Osteoblast (primary cell): ENCODE results near the gene SOCS2. TPM values are rescaled to one million over a fixed set of nuclear protein-coding genes. Genes with fewer than 3 reads are reported as not detected.

ENCODE experiments used
- DNase-seq: peaks from one replicate; pipeline ENCODE4 v3.0.0; 2011; ENCODE audit warnings: low spot score, mixed read lengths; ENCODE audit not compliant: insufficient read length; ENCODE audit errors: missing footprints
- H2AFZ ChIP-seq: 2 replicates; pipeline ENCODE4 v1.6.0; 2011; ENCODE audit warnings: mild to moderate bottlenecking, low read length
- H3K27ac ChIP-seq: 2 replicates; pipeline ENCODE4 v1.5.1; 2011; ENCODE audit warnings: mild to moderate bottlenecking, low read depth, low read length, moderate library complexity
- H3K27me3 ChIP-seq: 2 replicates; pipeline ENCODE4 v1.6.0; 2012; ENCODE audit warnings: mild to moderate bottlenecking, control low read depth, inconsistent platforms, low read length, moderate library complexity; ENCODE audit not compliant: insufficient read depth
- H3K36me3 ChIP-seq: 2 replicates; pipeline ENCODE4 v1.5.1; 2011; ENCODE audit warnings: mild to moderate bottlenecking, low read length, control low read depth, moderate library complexity; ENCODE audit not compliant: insufficient read depth
- H3K4me1 ChIP-seq: 2 replicates; pipeline ENCODE4 v1.5.1; 2011; ENCODE audit warnings: mild to moderate bottlenecking, low read length, control low read depth, moderate library complexity; ENCODE audit not compliant: insufficient read depth
- H3K4me2 ChIP-seq: 2 replicates; pipeline ENCODE4 v1.6.0; 2011; ENCODE audit warnings: mild to moderate bottlenecking, low read length; ENCODE audit not compliant: insufficient read depth
- H3K4me3 ChIP-seq: fragments of 200-600 bp; sonication (generic); 3 replicates; pipeline ENCODE4 v1.5.1; 2012; ENCODE audit warnings: mild to moderate bottlenecking, low read length, inconsistent platforms; ENCODE audit not compliant: insufficient read depth
- H3K79me2 ChIP-seq: 2 replicates; pipeline ENCODE4 v1.6.0; 2012; ENCODE audit warnings: mild to moderate bottlenecking, low read length, control low read depth, inconsistent platforms; ENCODE audit not compliant: insufficient read depth
- H3K9me3 ChIP-seq: 2 replicates; pipeline ENCODE4 v1.5.1; 2011; ENCODE audit warnings: low read depth, low read length, control low read depth
- H4K20me1 ChIP-seq: 2 replicates; pipeline ENCODE4 v1.6.0; 2012; ENCODE audit warnings: mild to moderate bottlenecking, low read length, control low read depth; ENCODE audit not compliant: insufficient read depth
- total RNA-seq: library from RNA; depleted of rRNA; stranded (reverse); fragments of >200 nt; gene quantifications from 2 replicates; pipeline ENCODE4 v1.2.3, GENCODE V29; 2012
- TF ChIP-seq, protein P1 (sequence below): IDR thresholded peaks from 2 replicates; pipeline ENCODE4 v1.5.1; 2011; ENCODE audit warnings: mild to moderate bottlenecking, low read depth, low read length, moderate library complexity; ENCODE audit errors: extremely low read depth

Gene SOCS2
- total RNA-seq, 1 donor, result 32.6 TPM

- Histone ChIP-seq H3K9me3 (no peaks in the 10 kb centered on the region), H3K27ac (no peak overlapping the region), H2AFZ (no peak overlapping the region), H3K36me3 (peaks cover 4% of the 10 kb centered on the region), H4K20me1 (no peaks in the 10 kb centered on the region), H3K4me2 (no peak overlapping the region), H3K27me3 (no peaks in the 10 kb centered on the region), H3K4me1 (no peaks in the 10 kb centered on the region), H3K4me3 (no peak overlapping the region), H3K79me2 (peaks cover 11% of the 10 kb centered on the region)
- no peak for DNase-seq
- TF ChIP-seq, protein P1, sequence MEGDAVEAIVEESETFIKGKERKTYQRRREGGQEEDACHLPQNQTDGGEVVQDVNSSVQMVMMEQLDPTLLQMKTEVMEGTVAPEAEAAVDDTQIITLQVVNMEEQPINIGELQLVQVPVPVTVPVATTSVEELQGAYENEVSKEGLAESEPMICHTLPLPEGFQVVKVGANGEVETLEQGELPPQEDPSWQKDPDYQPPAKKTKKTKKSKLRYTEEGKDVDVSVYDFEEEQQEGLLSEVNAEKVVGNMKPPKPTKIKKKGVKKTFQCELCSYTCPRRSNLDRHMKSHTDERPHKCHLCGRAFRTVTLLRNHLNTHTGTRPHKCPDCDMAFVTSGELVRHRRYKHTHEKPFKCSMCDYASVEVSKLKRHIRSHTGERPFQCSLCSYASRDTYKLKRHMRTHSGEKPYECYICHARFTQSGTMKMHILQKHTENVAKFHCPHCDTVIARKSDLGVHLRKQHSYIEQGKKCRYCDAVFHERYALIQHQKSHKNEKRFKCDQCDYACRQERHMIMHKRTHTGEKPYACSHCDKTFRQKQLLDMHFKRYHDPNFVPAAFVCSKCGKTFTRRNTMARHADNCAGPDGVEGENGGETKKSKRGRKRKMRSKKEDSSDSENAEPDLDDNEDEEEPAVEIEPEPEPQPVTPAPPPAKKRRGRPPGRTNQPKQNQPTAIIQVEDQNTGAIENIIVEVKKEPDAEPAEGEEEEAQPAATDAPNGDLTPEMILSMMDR, result no peak
Measured at GRCh38 chr12:93578221-93578620, 5.7 kb downstream of the SOCS2 start.

DNA sequence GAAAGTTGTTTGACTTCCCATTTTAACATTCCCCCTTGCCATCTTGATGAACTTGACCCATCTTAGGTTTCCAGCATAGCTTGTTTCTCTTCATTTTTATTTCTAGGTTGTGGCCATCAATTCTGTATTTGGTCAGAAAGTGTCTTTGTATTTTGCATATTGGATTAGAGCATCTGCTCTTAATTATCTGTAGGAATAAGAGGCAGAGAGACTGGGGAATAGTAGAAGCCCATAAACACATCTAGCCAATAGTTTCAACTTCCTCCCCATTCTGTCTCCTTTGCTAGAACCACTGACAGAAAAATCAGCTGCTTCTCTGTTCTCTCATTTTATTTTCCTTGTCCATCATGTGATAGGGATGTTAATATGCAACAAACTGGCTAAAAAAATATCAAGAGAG, 8.2 kb downstream of the SOCS2 start:
- H3K4me1 ChIP-seq, result no peaks in the 10 kb centered on the region
- H3K36me3 ChIP-seq, result no peaks in the 10 kb centered on the region
- no peak for DNase-seq
- H4K20me1 ChIP-seq, result no peaks in the 10 kb centered on the region
- H3K79me2 ChIP-seq, result peaks cover 3% of the 10 kb centered on the region
- H3K27me3 ChIP-seq, result no peaks in the 10 kb centered on the region
- no peak overlapping the region for H3K27ac ChIP-seq
- H3K9me3 ChIP-seq, result no peaks in the 10 kb centered on the region
- no peak overlapping the region for H3K4me2 ChIP-seq
- H2AFZ ChIP-seq, result no peak overlapping the region
- no peak overlapping the region for H3K4me3 ChIP-seq
- TF ChIP-seq, protein P1, result no peak

DNA sequence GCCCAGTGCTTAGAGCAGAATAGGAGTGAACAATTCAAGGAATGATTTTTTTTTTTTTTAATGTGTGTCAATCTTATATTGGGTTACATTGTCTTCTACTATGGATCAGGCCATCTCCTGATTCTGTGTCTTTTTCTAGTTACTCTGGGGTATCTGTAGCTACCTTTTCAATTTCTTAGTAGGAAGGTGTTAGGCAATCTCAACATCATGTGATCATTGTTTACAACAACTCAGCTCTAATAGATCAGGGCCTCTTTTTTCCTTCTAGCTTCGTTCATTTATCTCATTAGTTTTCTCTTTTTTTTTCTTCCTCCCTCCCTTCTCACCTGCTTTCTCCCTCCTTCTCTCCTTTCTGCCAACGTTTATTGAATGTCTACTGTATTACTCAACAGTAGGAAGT, 8.9 kb downstream of the SOCS2 start:
- Histone ChIP-seq H3K4me3 (no peak overlapping the region), H4K20me1 (no peaks in the 10 kb centered on the region)
- TF ChIP-seq, protein P1, result no peak

GRCh38 chr12:93582351-93582750, 9.9 kb downstream of the SOCS2 start:
- Histone ChIP-seq H3K27ac (no peak overlapping the region), H3K4me3 (no peak overlapping the region), H4K20me1 (no peaks in the 10 kb centered on the region), H3K36me3 (no peaks in the 10 kb centered on the region), H2AFZ (no peak overlapping the region), H3K79me2 (no peaks in the 10 kb centered on the region), H3K4me1 (no peaks in the 10 kb centered on the region), H3K27me3 (no peaks in the 10 kb centered on the region), H3K4me2 (no peak overlapping the region), H3K9me3 (no peaks in the 10 kb centered on the region)
- TF ChIP-seq, protein P1, result no peak
- DNase-seq, result no peak

More for the DNA sequence above, 8.9 kb downstream of the SOCS2 start:
- H3K27ac ChIP-seq, result no peak overlapping the region
- DNase-seq, result no peak
- no peaks in the 10 kb centered on the region for H3K27me3 ChIP-seq
- no peaks in the 10 kb centered on the region for H3K36me3 ChIP-seq
- H3K9me3 ChIP-seq, result no peaks in the 10 kb centered on the region
- H2AFZ ChIP-seq, result no peak overlapping the region
- H3K4me1 ChIP-seq, result no peaks in the 10 kb centered on the region
- peaks cover 3% of the 10 kb centered on the region for H3K79me2 ChIP-seq
- no peak overlapping the region for H3K4me2 ChIP-seq
